MM.1S (cell line): ENCODE results near the gene NINL.

Source experiments
- EZH2 ChIP-seq: fragments of 300-600 bp; sonication (generic); optimal IDR thresholded peaks from 2 replicates; pipeline ENCODE3; 2017; ENCODE audit warnings: low read depth, mild to moderate bottlenecking, antibody characterized with exemption, low read length, mixed read lengths
- EZH2phosphoT487 ChIP-seq: fragments of 300-600 bp; sonication (generic); IDR thresholded peaks from 2 replicates; pipeline ENCODE4 v1.6.1; 2018; ENCODE audit warnings: antibody characterized with exemption, low read length
- TF ChIP-seq, protein P1 (sequence below): fragments of 300-600 bp; sonication (generic); IDR thresholded peaks from 2 replicates; pipeline ENCODE4 v1.5.1; 2016; ENCODE audit warnings: antibody characterized with exemption, low read length, mixed read lengths

DNA sequence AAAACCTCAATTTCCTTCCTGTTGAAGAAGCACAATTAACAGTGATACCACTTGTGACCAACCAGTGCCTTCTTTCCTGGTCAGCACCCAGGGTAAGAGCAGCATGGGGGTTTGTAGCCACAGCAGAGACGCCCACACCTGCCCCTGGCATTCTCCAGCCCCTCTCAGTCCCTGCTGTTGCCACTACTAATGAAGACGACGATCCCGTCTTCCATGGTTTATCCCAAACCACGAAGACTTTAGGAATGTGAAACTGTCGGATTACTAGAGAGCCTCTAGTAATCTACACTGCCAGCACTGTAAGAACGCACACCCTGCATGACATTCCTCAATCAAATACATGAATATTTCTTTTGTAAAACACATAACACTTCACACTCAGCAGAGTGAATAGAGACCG is 117.9 kb downstream of the NINL start:
- TF ChIP-seq, protein P1, sequence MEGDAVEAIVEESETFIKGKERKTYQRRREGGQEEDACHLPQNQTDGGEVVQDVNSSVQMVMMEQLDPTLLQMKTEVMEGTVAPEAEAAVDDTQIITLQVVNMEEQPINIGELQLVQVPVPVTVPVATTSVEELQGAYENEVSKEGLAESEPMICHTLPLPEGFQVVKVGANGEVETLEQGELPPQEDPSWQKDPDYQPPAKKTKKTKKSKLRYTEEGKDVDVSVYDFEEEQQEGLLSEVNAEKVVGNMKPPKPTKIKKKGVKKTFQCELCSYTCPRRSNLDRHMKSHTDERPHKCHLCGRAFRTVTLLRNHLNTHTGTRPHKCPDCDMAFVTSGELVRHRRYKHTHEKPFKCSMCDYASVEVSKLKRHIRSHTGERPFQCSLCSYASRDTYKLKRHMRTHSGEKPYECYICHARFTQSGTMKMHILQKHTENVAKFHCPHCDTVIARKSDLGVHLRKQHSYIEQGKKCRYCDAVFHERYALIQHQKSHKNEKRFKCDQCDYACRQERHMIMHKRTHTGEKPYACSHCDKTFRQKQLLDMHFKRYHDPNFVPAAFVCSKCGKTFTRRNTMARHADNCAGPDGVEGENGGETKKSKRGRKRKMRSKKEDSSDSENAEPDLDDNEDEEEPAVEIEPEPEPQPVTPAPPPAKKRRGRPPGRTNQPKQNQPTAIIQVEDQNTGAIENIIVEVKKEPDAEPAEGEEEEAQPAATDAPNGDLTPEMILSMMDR, result no peak
- TF ChIP-seq EZH2 (no peak), EZH2phosphoT487 (no peak)
